GM12891 (cell line): ENCODE results near the gene CAMK2G.

Experiments
- PAX5 ChIP-seq: IDR thresholded peaks from 2 replicates; pipeline ENCODE4 v1.6.1; 2011; ENCODE audit warnings: low read length, moderate library complexity, mild to moderate bottlenecking; ENCODE audit not compliant: insufficient read depth, severe bottlenecking
- POLR2A ChIP-seq: IDR thresholded peaks from 2 replicates; pipeline ENCODE4 v1.6.1; 2011; ENCODE audit warnings: low read depth, low read length, control low read depth
- POLR2AphosphoS5 ChIP-seq: IDR thresholded peaks from 2 replicates; pipeline ENCODE4 v1.6.1; 2011; ENCODE audit warnings: low read depth, low read length, control low read depth
- TAF1 ChIP-seq: IDR thresholded peaks from 2 replicates; pipeline ENCODE4 v1.6.1; 2011; ENCODE audit warnings: low read depth, low read length, control low read depth

DNA sequence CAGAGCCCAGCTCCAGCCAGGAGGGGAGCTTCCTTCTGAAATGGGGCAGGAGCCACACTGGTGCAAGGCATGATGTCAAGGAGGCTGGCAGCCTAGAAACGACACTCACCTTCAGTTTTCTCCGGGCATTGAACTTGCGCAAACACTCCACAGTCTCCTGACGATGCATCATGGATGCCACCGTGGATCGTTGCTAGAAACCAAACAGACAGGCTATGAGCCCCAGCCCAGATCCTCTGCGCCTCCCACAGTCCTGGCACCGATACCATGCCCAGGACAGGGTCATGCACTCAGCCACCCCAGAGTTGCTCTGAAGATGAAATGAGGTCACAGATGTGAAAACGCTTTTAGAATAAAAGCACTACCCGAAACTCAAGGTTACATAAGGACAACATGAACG, 32.0 kb downstream of the CAMK2G start:
- no peak for TF ChIP-seq POLR2A
- TF ChIP-seq POLR2AphosphoS5: no peak
- TF ChIP-seq TAF1: no peak
- TF ChIP-seq PAX5: no peak
